ENCODE measurements around the gene NDUFV2. TPM values are rescaled to one million over a fixed set of nuclear protein-coding genes. Genes with fewer than 3 reads are reported as not detected.

Gene NDUFV2
- total RNA-seq, 1 experiment from 2014 or later, result 194 TPM

DNA sequence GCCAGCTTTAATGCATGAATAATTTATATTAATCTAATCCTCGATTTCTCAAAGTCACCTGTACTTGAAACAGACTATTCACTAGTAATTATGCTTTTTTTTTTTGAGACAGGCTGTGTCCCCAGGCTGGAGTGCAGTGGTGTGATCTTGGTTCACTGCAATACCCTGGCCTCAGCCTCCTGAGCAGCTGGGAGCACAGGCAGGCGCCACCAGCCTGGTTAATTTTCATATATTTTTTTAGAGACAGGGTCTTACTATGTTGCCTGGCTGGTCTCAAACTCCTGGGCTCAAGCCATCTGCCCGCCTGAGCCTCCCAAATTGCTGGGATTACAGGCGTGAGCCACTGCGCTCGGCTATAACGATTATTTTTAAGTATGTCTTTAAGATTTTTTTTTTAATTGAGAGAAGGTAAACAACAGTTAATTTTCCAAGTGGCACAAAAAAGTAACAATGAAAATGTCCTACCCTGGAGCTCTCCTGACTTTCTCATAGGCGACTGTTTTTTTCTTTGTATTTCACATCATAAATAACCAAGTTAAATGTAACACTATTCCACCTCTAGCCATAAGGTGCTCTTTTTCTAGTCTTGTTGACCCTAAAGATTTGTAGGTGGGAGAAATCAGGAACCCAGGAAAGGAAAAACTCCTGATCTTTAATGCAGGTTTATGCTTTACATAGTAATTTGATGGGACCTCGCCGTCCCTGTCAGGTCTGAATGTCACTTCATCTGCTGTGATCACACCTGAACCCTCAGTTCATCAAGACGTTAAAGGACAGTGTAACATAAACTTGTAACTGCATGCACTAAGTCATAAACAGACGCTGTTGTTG, 32.8 kb downstream of the NDUFV2 start:
- peaks cover 17 to 26% of the 10 kb centered on the region in 2 experiments; a peak in 3 of 4 replicates for H3K4me1 ChIP-seq (ENCODE audit: control insufficient read depth in 1 of 2, insufficient read depth in 2 of 2, low read length in 2 of 2)
- peak overlapping the region; percentile 90 for H3K4me2 ChIP-seq (ENCODE audit: low read length)
- ChIA-PET RAD21 (ENCODE audit: low non-redundant PET in 1 of 2, low total read pairs in 2 of 2, uncharacterized antibody in 2 of 2, unreplicated experiment in 2 of 2) (no interaction called here), CTCF (interaction anchor here (1.0 kb wide), 2 partner anchors 8 to 231 kb away, joined by 3 read pairs; no protein-coding TSS in a partner anchor), POLR2A (interaction anchor here (1.2 kb wide), 1 partner anchor 32 kb away, joined by 3 read pairs; no protein-coding TSS in a partner anchor)
- H2AFZ ChIP-seq (ENCODE audit: low read depth, low read length, poor library complexity, severe bottlenecking), result no peak overlapping the region
- H3K79me2 ChIP-seq (ENCODE audit: insufficient read depth, low read length), result peaks cover 50% of the 10 kb centered on the region
- no TSS peak for BruUV-seq (replicated peaks)
- H3K27ac ChIP-seq (ENCODE audit: low read depth, low read length), result peak overlapping the region; percentile 97
- H3K4me3 ChIP-seq (replicated peaks in 1 of 2; ENCODE audit: low read depth in 1 of 2, low read length in 2 of 2), result peak overlapping the region; percentile 61 to 71
- H3K9me3 ChIP-seq (ENCODE audit: control insufficient read depth in 1 of 2, insufficient read depth in 1 of 2, low read depth in 1 of 2, low read length in 2 of 2), result no peaks in the 10 kb centered on the region
- DNase-seq (ENCODE audit: low read depth, low spot score), result no peak
- peak overlapping the region; percentile 75 for H3K9ac ChIP-seq (ENCODE audit: low read length)
- H3K27me3 ChIP-seq (ENCODE audit: insufficient read depth, low read length), result no peaks in the 10 kb centered on the region
- H4K20me1 ChIP-seq (ENCODE audit: insufficient read depth), result no peaks in the 10 kb centered on the region
- TF ChIP-seq SIN3A (IDR thresholded peaks at IDR 0.05; ENCODE audit: low read depth) (0 out of 2 replicates have a peak, but pooled peaks have one; percentile 61), RAD21 (IDR thresholded peaks at IDR 0.05; ENCODE audit: low read depth) (no peak), ZFX (IDR thresholded peaks at IDR 0.05) (no peak)
- peaks cover 9 to 15% of the 10 kb centered on the region in 2 experiments; a peak in 3 of 4 replicates for H3K36me3 ChIP-seq (ENCODE audit: control insufficient read depth in 1 of 2, insufficient read depth in 2 of 2, low read length in 2 of 2)
- H3K9me2 ChIP-seq (ENCODE audit: insufficient read depth), result no peaks in the 10 kb centered on the region
- intact Hi-C loops (cut with micrococcal nuclease), result loop anchor here (5.0 kb wide), 1 partner anchor 342 kb away; the partner anchor contains the start of gene RALBP1
- ATAC-seq, result no peak

DNA sequence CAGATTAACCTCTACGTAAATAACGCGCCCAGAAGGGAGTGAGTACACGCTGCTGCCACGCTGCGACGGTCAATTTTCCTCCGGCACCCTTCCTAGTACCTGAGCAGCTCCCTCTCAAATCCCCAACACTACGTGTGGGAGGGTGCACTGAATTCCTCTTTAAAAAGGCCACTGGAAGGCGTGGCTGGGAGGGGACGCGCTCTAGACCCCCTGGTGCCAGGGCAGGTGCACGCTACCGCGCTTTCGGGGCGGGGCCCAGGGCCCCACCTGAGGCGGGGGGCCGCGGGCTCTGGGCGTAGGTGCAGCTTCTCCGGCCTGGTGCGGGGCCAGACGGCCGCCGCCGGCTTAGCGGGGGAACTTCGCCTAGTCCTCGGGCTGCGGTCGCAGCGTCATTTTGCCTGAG, 33.4 kb downstream of the NDUFV2 start:
- CTCF ChIA-PET, result interaction anchor here (1.0 kb wide), 2 partner anchors 9 to 230 kb away, joined by 3 read pairs; no protein-coding TSS in a partner anchor
- POLR2A ChIA-PET, result interaction anchor here (1.2 kb wide), 1 partner anchor 32 kb away, joined by 3 read pairs; no protein-coding TSS in a partner anchor
- no peaks in the 10 kb centered on the region for H4K20me1 ChIP-seq (ENCODE audit: insufficient read depth)
- ATAC-seq (peak; percentile 33), DNase-seq (ENCODE audit: low read depth, low spot score) (peak; percentile 43)
- peaks cover 50% of the 10 kb centered on the region for H3K79me2 ChIP-seq (ENCODE audit: insufficient read depth, low read length)
- no peaks in the 10 kb centered on the region for H3K27me3 ChIP-seq (ENCODE audit: insufficient read depth, low read length)
- H2AFZ ChIP-seq (ENCODE audit: low read depth, low read length, poor library complexity, severe bottlenecking), result no peak overlapping the region
- H3K9ac ChIP-seq (ENCODE audit: low read length), result peak overlapping the region; percentile 75
- H3K4me2 ChIP-seq (ENCODE audit: low read length), result peak overlapping the region; percentile 90
- RAD21 ChIA-PET (ENCODE audit: low non-redundant PET in 1 of 2, low total read pairs in 2 of 2, uncharacterized antibody in 2 of 2, unreplicated experiment in 2 of 2), result no interaction called here
- intact Hi-C loops (cut with micrococcal nuclease), result loop anchor here (2.0 to 5.0 kb wide), 2 partner anchors 33 to 341 kb away; partner anchors contain the start of genes NDUFV2 and RALBP1
- H3K9me2 ChIP-seq (ENCODE audit: insufficient read depth), result no peaks in the 10 kb centered on the region
- TSS peak; percentile 59 for BruUV-seq (replicated peaks)
- peak overlapping the region; percentile 61 to 71 for H3K4me3 ChIP-seq (replicated peaks in 1 of 2; ENCODE audit: low read depth in 1 of 2, low read length in 2 of 2)
- H3K4me1 ChIP-seq (ENCODE audit: control insufficient read depth in 1 of 2, insufficient read depth in 2 of 2, low read length in 2 of 2), result peaks cover 17 to 26% of the 10 kb centered on the region in 2 experiments; a peak in 3 of 4 replicates
- no peaks in the 10 kb centered on the region for H3K9me3 ChIP-seq (ENCODE audit: control insufficient read depth in 1 of 2, insufficient read depth in 1 of 2, low read depth in 1 of 2, low read length in 2 of 2)
- H3K27ac ChIP-seq (ENCODE audit: low read depth, low read length), result peak overlapping the region; percentile 97
- H3K36me3 ChIP-seq (ENCODE audit: control insufficient read depth in 1 of 2, insufficient read depth in 2 of 2, low read length in 2 of 2), result peaks cover 8 to 10% of the 10 kb centered on the region in 2 experiments; a peak in 3 of 4 replicates
- TF ChIP-seq ATF3 (IDR thresholded peaks at IDR 0.05), result no peak
- TF ChIP-seq FOSL1 (IDR thresholded peaks at IDR 0.05; ENCODE audit: low read depth), result no peak
- TF ChIP-seq EZH2 (IDR thresholded peaks at IDR 0.05), result no peak
- TF ChIP-seq ELF1 (IDR thresholded peaks at IDR 0.05; ENCODE audit: borderline replicate concordance, low read depth), result no peak
- TF ChIP-seq YY1 (IDR thresholded peaks at IDR 0.05; ENCODE audit: extremely low read depth, insufficient replicate concordance, low read depth, low read length), result no peak
- no peak for TF ChIP-seq RAD21 (IDR thresholded peaks at IDR 0.05; ENCODE audit: low read depth)
- TF ChIP-seq TCF7L2 (IDR thresholded peaks at IDR 0.05; ENCODE audit: borderline replicate concordance, extremely low read depth, insufficient read depth, insufficient read length), result no peak
- no peak for TF ChIP-seq SRF (IDR thresholded peaks at IDR 0.05; ENCODE audit: low read depth)
- peak; percentile 37 for TF ChIP-seq SIN3A (IDR thresholded peaks at IDR 0.05; ENCODE audit: low read depth)
- no peak for TF ChIP-seq CEBPB (IDR thresholded peaks at IDR 0.05; ENCODE audit: low read depth)
- TF ChIP-seq, protein P1, sequence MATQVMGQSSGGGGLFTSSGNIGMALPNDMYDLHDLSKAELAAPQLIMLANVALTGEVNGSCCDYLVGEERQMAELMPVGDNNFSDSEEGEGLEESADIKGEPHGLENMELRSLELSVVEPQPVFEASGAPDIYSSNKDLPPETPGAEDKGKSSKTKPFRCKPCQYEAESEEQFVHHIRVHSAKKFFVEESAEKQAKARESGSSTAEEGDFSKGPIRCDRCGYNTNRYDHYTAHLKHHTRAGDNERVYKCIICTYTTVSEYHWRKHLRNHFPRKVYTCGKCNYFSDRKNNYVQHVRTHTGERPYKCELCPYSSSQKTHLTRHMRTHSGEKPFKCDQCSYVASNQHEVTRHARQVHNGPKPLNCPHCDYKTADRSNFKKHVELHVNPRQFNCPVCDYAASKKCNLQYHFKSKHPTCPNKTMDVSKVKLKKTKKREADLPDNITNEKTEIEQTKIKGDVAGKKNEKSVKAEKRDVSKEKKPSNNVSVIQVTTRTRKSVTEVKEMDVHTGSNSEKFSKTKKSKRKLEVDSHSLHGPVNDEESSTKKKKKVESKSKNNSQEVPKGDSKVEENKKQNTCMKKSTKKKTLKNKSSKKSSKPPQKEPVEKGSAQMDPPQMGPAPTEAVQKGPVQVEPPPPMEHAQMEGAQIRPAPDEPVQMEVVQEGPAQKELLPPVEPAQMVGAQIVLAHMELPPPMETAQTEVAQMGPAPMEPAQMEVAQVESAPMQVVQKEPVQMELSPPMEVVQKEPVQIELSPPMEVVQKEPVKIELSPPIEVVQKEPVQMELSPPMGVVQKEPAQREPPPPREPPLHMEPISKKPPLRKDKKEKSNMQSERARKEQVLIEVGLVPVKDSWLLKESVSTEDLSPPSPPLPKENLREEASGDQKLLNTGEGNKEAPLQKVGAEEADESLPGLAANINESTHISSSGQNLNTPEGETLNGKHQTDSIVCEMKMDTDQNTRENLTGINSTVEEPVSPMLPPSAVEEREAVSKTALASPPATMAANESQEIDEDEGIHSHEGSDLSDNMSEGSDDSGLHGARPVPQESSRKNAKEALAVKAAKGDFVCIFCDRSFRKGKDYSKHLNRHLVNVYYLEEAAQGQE (IDR thresholded peaks at IDR 0.05; ENCODE audit: low read depth), result no peak
- TF ChIP-seq POLR2A (IDR thresholded peaks at IDR 0.05; ENCODE audit: borderline replicate concordance, extremely low read depth, insufficient read depth, insufficient read length), result peak; percentile 37
